C4-2B (cell line): ENCODE results near the gene INPP5E.

ENCODE experiments used
- ZFX ChIP-seq: fragments of 450-650 bp; IDR thresholded peaks from 2 replicates; pipeline ENCODE4 v1.6.1; 2017
- TF ChIP-seq, protein P1 (sequence below): fragments of 450-650 bp; conservative IDR thresholded peaks from 2 replicates; pipeline ENCODE4 v1.5.1; 2017; ENCODE audit warnings: mild to moderate bottlenecking

GRCh38 chr9:136438548-136439480 lies 831 bp downstream of the INPP5E start:
- TF ChIP-seq, protein P1, sequence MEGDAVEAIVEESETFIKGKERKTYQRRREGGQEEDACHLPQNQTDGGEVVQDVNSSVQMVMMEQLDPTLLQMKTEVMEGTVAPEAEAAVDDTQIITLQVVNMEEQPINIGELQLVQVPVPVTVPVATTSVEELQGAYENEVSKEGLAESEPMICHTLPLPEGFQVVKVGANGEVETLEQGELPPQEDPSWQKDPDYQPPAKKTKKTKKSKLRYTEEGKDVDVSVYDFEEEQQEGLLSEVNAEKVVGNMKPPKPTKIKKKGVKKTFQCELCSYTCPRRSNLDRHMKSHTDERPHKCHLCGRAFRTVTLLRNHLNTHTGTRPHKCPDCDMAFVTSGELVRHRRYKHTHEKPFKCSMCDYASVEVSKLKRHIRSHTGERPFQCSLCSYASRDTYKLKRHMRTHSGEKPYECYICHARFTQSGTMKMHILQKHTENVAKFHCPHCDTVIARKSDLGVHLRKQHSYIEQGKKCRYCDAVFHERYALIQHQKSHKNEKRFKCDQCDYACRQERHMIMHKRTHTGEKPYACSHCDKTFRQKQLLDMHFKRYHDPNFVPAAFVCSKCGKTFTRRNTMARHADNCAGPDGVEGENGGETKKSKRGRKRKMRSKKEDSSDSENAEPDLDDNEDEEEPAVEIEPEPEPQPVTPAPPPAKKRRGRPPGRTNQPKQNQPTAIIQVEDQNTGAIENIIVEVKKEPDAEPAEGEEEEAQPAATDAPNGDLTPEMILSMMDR, result no peak
- TF ChIP-seq ZFX, result no peak
